Calu3 (cell line): ENCODE data around the gene AMPD3. TPM values are rescaled to one million over a fixed set of nuclear protein-coding genes. Genes with fewer than 3 reads are reported as not detected.

Experiments used
- BruUV-seq: library from RNA; stranded (reverse); fragments of 400-500 nt; replicated peaks from 2 replicates; lab custom pipeline; 2021; lab: Mats Ljungman, UMichigan
- CTCF ChIA-PET: fragments of 300-600 bp; sonication (Branson Sonifier 250); formaldehyde crosslinking; loops from one replicate; lab custom pipeline; 2022; ENCODE audit warnings: antibody characterized with exemption; lab: Charles Lee
- DNase-seq: peaks from one replicate; pipeline ENCODE4 v3.0.0; 2022
- H3K27ac Mint-ChIP-seq: one replicate; pipeline ENCODE4 v1.8.0; 2022; ENCODE audit warnings: mixed read lengths; ENCODE audit not compliant: unreplicated experiment
- H3K27me3 Mint-ChIP-seq: one replicate; pipeline ENCODE4 v1.8.0; 2022; ENCODE audit warnings: mixed read lengths; ENCODE audit not compliant: unreplicated experiment
- H3K36me3 Mint-ChIP-seq: one replicate; pipeline ENCODE4 v1.8.0; 2022; ENCODE audit warnings: mild to moderate bottlenecking, moderate library complexity, mixed read lengths; ENCODE audit not compliant: insufficient read depth, unreplicated experiment
- H3K4me1 Mint-ChIP-seq: one replicate; pipeline ENCODE4 v1.8.0; 2022; ENCODE audit warnings: mild to moderate bottlenecking, low read depth, mixed read lengths; ENCODE audit not compliant: unreplicated experiment
- H3K4me3 Mint-ChIP-seq: one replicate; pipeline ENCODE4 v1.8.0; 2022; ENCODE audit warnings: mild to moderate bottlenecking, low read depth, moderate library complexity, mixed read lengths; ENCODE audit not compliant: unreplicated experiment
- H3K9me3 Mint-ChIP-seq: one replicate; pipeline ENCODE4 v1.8.0; 2022; ENCODE audit warnings: low read depth, mixed read lengths; ENCODE audit not compliant: unreplicated experiment
- CTCF ChIP-seq: fragments of 200-600 bp; IDR thresholded peaks from one replicate; pipeline ENCODE4 v1.8.0; 2022; ENCODE audit warnings: antibody characterized with exemption; ENCODE audit not compliant: unreplicated experiment
- intact Hi-C: fragments of 100-400 bp; cut with micrococcal nuclease; formaldehyde crosslinking; loops from one replicate; pipeline ENCODE4 v1.10.0; 2022; ENCODE audit not compliant: unreplicated experiment
- total RNA-seq: library from RNA; stranded (reverse); gene quantifications from 2 replicates; pipeline ENCODE4 v1.2.3, GENCODE V29; 2022

The AMPD3 gene
- total RNA-seq, 1 experiment from 2014 or later: 2.1 TPM

- H3K36me3 Mint-ChIP-seq: peaks cover 2% of the 10 kb centered on the region
- peaks cover 6% of the 10 kb centered on the region for H3K4me1 Mint-ChIP-seq
- no peak for TF ChIP-seq CTCF
- no peak overlapping the region for H3K27ac Mint-ChIP-seq
- BruUV-seq: no TSS peak
- no peaks in the 10 kb centered on the region for H3K9me3 Mint-ChIP-seq
- no peaks in the 10 kb centered on the region for H3K27me3 Mint-ChIP-seq
- H3K4me3 Mint-ChIP-seq: no peak overlapping the region
- intact Hi-C loops: no loop called here
- DNase-seq: no peak
- CTCF ChIA-PET: no interaction called here
Observed at GRCh38 chr11:10483174-10483573, 28.1 kb downstream of the AMPD3 start.

GRCh38 chr11:10483584-10483983 is 28.5 kb downstream of the AMPD3 start:
- no peaks in the 10 kb centered on the region for H3K27me3 Mint-ChIP-seq
- DNase-seq: no peak
- CTCF ChIA-PET: no interaction called here
- no peak overlapping the region for H3K27ac Mint-ChIP-seq
- intact Hi-C loops: no loop called here
- BruUV-seq: no TSS peak
- H3K4me1 Mint-ChIP-seq: peaks cover 10% of the 10 kb centered on the region
- peaks cover 4% of the 10 kb centered on the region for H3K36me3 Mint-ChIP-seq
- H3K4me3 Mint-ChIP-seq: no peak overlapping the region
- H3K9me3 Mint-ChIP-seq: no peaks in the 10 kb centered on the region
- TF ChIP-seq CTCF: no peak

- H3K36me3 Mint-ChIP-seq: peaks cover 4% of the 10 kb centered on the region
- H3K27me3 Mint-ChIP-seq: no peaks in the 10 kb centered on the region
- DNase-seq: no peak
- no peak overlapping the region for H3K27ac Mint-ChIP-seq
- peaks cover 12% of the 10 kb centered on the region for H3K4me1 Mint-ChIP-seq
- no peak for TF ChIP-seq CTCF
- H3K4me3 Mint-ChIP-seq: no peak overlapping the region
- no peaks in the 10 kb centered on the region for H3K9me3 Mint-ChIP-seq
- intact Hi-C loops: no loop called here
- CTCF ChIA-PET: no interaction called here
- no TSS peak for BruUV-seq
Observed at GRCh38 chr11:10484461-10485180, 29.6 kb downstream of the AMPD3 start.

GRCh38 chr11:10485646-10486045 is 30.6 kb downstream of the AMPD3 start:
- H3K4me1 Mint-ChIP-seq: peaks cover 22% of the 10 kb centered on the region
- H3K9me3 Mint-ChIP-seq: no peaks in the 10 kb centered on the region
- H3K4me3 Mint-ChIP-seq: no peak overlapping the region

More at GRCh38 chr11:10485646-10486045, 30.6 kb downstream of the AMPD3 start:
- no peaks in the 10 kb centered on the region for H3K27me3 Mint-ChIP-seq
- H3K36me3 Mint-ChIP-seq: peaks cover 9% of the 10 kb centered on the region
- BruUV-seq: no TSS peak
- intact Hi-C loops: no loop called here
- TF ChIP-seq CTCF: no peak
- DNase-seq: no peak
- no peak overlapping the region for H3K27ac Mint-ChIP-seq
- CTCF ChIA-PET: no interaction called here
